22Rv1 (cell line): Measurements from ENCODE around the gene UNC13D.

Source experiments
- CTCF ChIP-seq: fragments of 450-650 bp; IDR thresholded peaks from 2 replicates; pipeline ENCODE4 v1.5.1; 2017; ENCODE audit warnings: mild to moderate bottlenecking
- ZFX ChIP-seq: fragments of 450-650 bp; IDR thresholded peaks from 2 replicates; pipeline ENCODE4 v1.6.1; 2017; ENCODE audit warnings: antibody characterized with exemption, borderline replicate concordance

- TF ChIP-seq CTCF (no peak), ZFX (no peak)
Measured at GRCh38 chr17:75849724-75850123, 5.5 kb upstream of the UNC13D start.
